IPS DF 4.7 (cell line): Measurements from ENCODE around the gene SERTAD2.

Experiments used
- DNase-seq: peaks from one replicate; pipeline ENCODE4 v3.0.0-alpha.2; 2013; ENCODE audit warnings: low spot score; ENCODE audit errors: extremely low read depth

SERTAD2 gene

DNA sequence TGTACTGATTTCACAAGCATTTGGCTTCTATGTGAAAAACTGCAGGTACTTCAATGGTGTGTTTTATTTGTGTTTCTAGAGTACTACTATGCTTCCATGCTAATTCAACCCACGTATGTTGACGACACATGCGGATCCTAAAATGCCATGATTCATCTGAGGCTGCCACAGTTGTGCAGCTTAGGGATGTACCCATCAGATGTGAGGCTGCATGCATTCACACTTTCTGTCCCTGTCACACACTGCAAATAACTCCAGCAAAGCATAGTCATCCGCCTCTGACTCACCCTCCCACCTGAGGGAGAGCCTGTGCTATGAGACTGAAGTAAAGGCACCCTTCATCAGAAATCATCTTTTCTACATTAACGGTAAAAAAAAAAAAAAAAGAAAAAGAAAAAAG, 22.1 kb upstream of the SERTAD2 start:
- no peak for DNase-seq

- DNase-seq = no peak
These were observed 19.0 kb upstream of the SERTAD2 start for GRCh38 chr2:64672708-64673107.

DNA sequence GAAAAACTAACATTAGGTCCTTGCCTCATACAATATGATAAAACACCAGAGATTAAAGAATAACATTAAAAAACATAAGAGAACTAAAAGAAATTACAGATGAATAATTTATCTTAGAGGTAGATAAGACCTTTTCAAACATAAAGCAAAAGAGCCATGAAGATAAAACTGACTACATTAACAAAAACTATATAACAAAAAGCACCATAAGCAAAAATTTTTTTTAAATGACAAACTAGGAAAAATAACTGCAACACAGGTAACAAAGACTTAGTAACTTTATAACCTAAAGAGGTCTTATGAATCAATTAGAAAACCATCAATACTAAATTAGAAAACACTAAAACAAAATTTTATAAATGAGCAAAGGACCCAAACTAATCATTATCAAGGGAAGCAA, 16.3 kb upstream of the SERTAD2 start:
- DNase-seq = no peak

GRCh38 chr2:64669288-64669687, 15.6 kb upstream of the SERTAD2 start:
- DNase-seq = no peak

DNA sequence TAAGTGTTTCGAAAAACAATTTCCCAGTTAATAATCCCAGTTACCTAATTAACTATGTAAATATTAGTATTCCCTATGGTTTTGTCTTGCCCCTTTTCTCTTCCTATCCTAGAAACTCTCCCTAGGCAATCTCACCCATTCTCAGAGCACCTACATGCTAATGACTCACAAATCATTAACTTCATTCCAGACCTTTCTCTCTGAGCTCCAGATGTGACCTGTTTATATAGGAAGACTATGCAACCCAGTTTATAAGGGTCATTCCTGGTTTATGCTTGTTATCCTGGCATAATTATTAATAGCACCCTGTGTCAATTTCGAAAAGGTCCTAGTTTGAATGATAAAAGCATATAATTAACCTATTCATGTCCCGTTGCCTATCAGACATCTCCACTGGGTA, 14.8 kb upstream of the SERTAD2 start:
- DNase-seq = no peak

GRCh38 chr2:64667535-64667934, 13.8 kb upstream of the SERTAD2 start:
- DNase-seq = no peak

- DNase-seq = no peak
These were observed 13.2 kb upstream of the SERTAD2 start for GRCh38 chr2:64666810-64667438.

DNA sequence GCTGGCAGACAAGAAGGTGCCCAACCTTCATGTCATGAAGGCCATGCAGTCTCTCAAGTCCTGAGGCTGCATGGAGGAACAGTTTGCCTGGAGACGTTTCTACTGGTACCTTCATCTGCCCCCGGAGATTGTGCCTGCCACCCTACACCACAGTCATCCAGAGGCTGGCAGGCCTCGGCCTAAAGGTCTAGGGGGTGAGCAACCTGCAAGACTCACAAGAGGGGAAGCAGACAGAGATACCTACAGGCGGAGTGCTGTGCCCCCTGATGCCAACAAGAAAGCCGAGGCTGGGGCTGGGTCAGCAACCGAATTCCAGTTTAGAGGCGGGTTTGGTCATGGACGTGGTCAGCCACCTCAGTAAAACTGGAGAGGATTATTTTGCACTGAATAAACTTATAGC, 12.0 kb upstream of the SERTAD2 start:
- no peak for DNase-seq

GRCh38 chr2:64663402-64663801, 9.7 kb upstream of the SERTAD2 start:
- no peak for DNase-seq

DNA sequence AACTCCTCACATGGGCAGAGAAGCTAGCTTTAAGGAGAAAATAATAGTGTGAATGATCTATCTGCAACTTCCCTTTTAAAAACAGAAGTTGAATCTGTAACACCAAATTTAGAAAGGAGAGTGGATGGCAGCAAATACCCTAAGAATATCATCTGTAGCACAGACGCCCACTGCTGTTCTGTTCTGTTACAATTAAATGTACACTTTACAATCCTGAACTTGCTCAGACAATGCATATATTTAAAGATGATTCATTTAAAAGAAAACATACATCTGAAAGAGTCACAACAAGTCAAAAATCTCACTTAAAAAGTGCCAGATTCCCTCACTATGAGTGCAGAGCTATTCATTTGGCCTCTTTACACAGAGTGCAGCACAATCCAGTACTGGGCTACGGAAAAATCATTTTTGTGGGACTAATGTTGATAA, 8.0 kb upstream of the SERTAD2 start:
- DNase-seq = no peak

DNA sequence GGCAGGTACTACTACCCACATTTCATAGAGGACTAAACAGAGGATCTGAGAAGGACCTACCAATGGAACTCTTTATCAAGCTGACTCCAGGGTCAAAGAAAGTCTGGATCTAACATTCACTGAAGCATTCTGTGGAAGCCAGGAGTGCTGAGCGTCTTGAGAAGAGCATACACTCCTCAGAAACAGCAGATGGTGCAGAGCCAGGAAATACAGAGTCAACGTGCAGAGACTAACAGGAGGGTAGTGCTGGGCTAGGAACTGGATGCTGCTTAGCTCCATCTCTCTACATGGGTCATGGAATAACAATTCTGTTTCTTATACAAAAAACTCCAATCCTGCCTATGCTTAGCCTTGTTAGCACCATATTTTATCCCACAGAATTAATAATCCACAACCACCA, 5.5 kb upstream of the SERTAD2 start:
- DNase-seq = no peak

DNA sequence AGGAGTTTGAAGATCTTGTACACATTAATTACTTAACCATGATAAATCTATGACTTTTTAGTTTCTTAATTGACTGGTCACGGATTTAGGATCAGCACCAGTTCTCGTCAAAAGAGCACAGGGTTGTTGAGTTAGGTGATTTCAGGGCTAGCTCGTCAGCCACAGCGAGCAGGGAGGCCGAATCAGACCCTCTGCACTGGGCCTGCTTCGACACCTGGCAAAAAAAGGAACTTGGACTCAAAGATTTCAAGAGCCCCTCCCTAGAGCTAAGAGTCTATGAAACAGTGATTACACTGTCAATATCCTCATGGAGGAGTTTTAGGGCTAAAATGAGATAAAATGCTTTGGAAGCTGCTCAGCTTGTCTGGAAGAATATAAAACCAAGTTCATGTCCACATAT, 4.6 kb upstream of the SERTAD2 start:
- DNase-seq = no peak

GRCh38 chr2:64657411-64657810, 3.7 kb upstream of the SERTAD2 start:
- no peak for DNase-seq

GRCh38 chr2:64656379-64656778, 2.7 kb upstream of the SERTAD2 start:
- DNase-seq = no peak

DNA sequence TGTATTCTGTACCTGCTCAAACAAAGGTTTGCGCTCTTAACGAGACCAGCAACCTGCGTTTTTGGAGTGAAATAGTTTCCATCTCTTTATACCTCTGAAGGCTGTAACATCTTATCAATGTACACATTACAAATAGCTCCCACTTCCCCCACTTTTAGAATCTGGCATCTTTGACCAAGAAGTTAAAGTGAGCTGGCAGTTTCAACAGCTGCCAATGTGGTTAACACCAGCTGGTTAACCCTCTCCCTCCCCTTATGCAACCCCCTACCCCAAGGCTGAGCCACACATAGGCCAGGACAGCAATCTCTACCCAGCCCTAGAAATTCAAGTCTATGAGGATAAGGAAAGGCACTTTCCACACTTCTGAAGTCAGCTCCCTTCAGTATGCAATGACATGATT, 2.2 kb upstream of the SERTAD2 start:
- DNase-seq = no peak

- no peak for DNase-seq
These were observed 1.4 kb upstream of the SERTAD2 start for GRCh38 chr2:64655018-64655664.

DNA sequence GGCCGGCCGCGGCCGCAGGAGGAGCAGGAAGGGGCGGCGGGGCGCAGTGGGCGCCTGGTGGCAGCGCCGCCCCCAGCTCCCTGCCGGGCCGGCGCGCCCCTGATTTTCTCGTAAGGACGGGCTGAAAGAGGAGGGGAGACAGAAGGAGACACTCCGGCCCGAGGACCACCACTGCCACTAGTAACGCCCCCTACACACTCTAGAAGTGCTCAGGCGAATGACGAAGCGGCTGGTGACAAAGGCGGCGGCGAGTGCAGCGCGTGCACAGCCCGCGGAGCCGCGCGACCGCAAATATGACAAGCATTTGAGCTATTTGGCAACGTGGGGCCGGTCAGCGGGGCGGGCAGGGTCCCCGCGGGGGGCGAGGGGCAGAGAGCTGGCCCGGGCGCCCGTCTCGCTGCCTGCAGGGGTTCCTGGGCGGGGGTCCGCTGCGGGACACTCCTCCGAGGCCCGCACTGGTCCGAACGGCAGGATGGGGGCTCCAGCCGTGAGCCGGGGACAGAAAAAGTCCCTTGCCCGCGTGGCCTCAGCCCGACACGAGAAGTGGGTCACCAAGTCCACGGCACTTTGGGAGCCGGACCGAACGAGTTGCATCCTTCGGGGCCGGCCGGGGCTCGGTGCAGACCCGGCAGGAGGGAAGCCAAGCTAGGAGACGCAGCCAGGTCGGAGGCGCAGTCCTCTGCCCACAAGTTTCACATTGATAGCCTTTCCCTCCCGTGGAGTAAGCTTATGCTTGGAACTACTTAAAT, 524 bp upstream of the SERTAD2 start:
- no peak for DNase-seq

GRCh38 chr2:64652231-64653108, 1.2 kb downstream of the SERTAD2 start:
- DNase-seq = no peak

DNA sequence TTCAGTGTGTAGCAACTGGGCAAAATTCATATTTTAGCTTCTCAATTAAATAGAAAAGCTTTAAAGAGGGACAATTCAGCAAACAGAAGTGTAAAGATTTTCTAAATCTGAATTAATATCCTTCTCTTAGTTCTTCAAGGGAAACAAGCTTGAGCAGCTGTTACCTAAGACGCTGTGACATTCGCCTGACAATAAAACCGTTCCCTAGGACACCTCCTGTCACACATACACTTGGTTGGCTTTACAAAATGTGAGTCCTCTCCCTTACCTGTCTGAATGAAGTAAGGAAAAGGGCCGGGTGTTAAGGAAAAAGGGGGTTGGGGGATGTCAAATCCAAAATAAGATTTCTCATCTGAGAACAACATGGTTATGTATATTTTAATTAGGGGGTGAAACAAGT, 2.1 kb downstream of the SERTAD2 start:
- DNase-seq = no peak

- no peak for DNase-seq
These were observed 2.9 kb downstream of the SERTAD2 start for GRCh38 chr2:64650722-64651338.

DNA sequence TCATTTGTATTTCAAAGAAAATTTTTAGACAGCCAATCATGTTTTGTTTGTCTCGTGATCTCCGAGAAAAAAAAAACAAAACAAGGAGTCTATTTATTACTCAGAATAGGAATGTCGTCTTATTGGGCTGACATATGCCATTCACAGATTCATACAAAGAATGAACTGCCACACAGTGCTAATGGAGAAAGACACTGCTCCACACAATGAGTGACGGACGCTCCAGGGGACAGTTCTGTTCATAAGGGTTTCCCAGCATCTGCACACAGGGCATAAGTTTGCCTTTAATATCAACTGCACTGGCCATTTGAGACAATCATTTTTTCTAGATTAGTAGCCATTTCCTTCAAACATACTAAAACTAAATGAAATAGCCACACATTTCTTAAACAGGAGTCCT, 3.4 kb downstream of the SERTAD2 start:
- DNase-seq = no peak
